CD4-positive, alpha-beta T cell (primary cell): ENCODE data around the gene PKHD1. TPM values are rescaled to one million over a fixed set of nuclear protein-coding genes. Genes with fewer than 3 reads are reported as not detected.
"Not testable (repeated sequence)": the region's sequence is repeated elsewhere in the genome, so short reads cannot be mapped to it uniquely, and the experiment has no call there.

Source experiments
- ATAC-seq: fragments of 200-7000 bp; cut with Tn5 transposase; one replicate; pipeline ENCODE4 v1.10.0; 2022; ENCODE audit warnings: mild to moderate bottlenecking; ENCODE audit not compliant: poor library complexity
- CTCF ChIA-PET: fragments of 350-600 bp; sonication (Branson Sonifier 250); formaldehyde crosslinking; loops from one replicate; lab custom pipeline; 2021; ENCODE audit warnings: antibody characterized with exemption, inconsistent platforms; lab: Charles Lee
- POLR2A ChIA-PET: fragments of 350-600 bp; sonication (Branson Sonifier 250); formaldehyde crosslinking; loops from one replicate; lab custom pipeline; 2021; ENCODE audit warnings: antibody characterized with exemption, inconsistent platforms; lab: Charles Lee
- DNase-seq, 14 experiments: peaks; one replicate each; pipeline ENCODE4 v3.0.0-alpha.2; 2013 to 2020; ENCODE audit warnings: mixed read lengths in 2 of 14
- H3K27ac ChIP-seq, 2 donors: one replicate each; pipeline versions ENCODE4 v1.5.1 to v1.7.0; 2013; ENCODE audit warnings: low read length in 2 of 2, low read depth in 1 of 2, mild to moderate bottlenecking in 1 of 2
- H3K27me3 ChIP-seq, 2 experiments: 1 replicate in 1 of 2; 2 replicates in 1 of 2; pipeline versions ENCODE4 v1.6.1 to v1.7.0; 2013; ENCODE audit warnings: low read length in 2 of 2, control low read depth in 1 of 2, mild to moderate bottlenecking in 1 of 2, moderate library complexity in 1 of 2; ENCODE audit not compliant: insufficient read depth in 2 of 2, control insufficient read depth in 1 of 2
- H3K36me3 ChIP-seq: one replicate; pipeline ENCODE4 v1.6.1; 2013; ENCODE audit warnings: low read length, control low read depth; ENCODE audit not compliant: insufficient read depth
- H3K4me1 ChIP-seq: one replicate; pipeline ENCODE4 v1.6.1; 2013; ENCODE audit warnings: low read length, control low read depth; ENCODE audit not compliant: insufficient read depth
- H3K4me3 ChIP-seq: one replicate; pipeline ENCODE4 v1.5.1; 2013; ENCODE audit warnings: mild to moderate bottlenecking, low read length, moderate library complexity
- H3K9me3 ChIP-seq, 2 experiments: 1 replicate in 1 of 2; 2 replicates in 1 of 2; pipeline versions ENCODE4 v1.6.1 to v1.7.0; 2013; ENCODE audit warnings: low read length in 2 of 2, mild to moderate bottlenecking in 2 of 2, control low read depth in 1 of 2, moderate library complexity in 1 of 2; ENCODE audit not compliant: control insufficient read depth in 1 of 2, insufficient read depth in 1 of 2
- H3K27ac Mint-ChIP-seq: one replicate; pipeline ENCODE4 v1.8.0; 2020; ENCODE audit warnings: mixed read lengths
- H3K27me3 Mint-ChIP-seq: one replicate; pipeline ENCODE4 v1.8.0; 2021; ENCODE audit warnings: mixed read lengths
- H3K36me3 Mint-ChIP-seq: one replicate; pipeline ENCODE4 v1.8.0; 2021; ENCODE audit warnings: low read depth, mixed read lengths
- H3K4me1 Mint-ChIP-seq: one replicate; pipeline ENCODE4 v1.8.0; 2021; ENCODE audit warnings: low read depth, mixed read lengths
- H3K4me3 Mint-ChIP-seq: one replicate; pipeline ENCODE4 v1.8.0; 2020; ENCODE audit warnings: mild to moderate bottlenecking, mixed read lengths
- H3K9me3 Mint-ChIP-seq: one replicate; pipeline ENCODE4 v1.8.0; 2020; ENCODE audit warnings: mixed read lengths
- intact Hi-C, 2 experiments: fragments of 100-400 bp; cut with DNase I in 1 of 2; cut with micrococcal nuclease in 1 of 2; formaldehyde crosslinking; loops; one replicate each; pipeline versions ENCODE4 v1.15.1 to v1.9.0; 2023 to 2025; cut with DNase I, micrococcal nuclease
- total RNA-seq, 174 experiments: library from RNA in 2 of 174; stranded (reverse) in 2 of 174; gene quantifications; one replicate each; pipeline ENCODE4 v1.2.3 and lab custom pipeline; 2021 to 2026
- TF ChIP-seq, protein P1 (sequence below): fragments of 200-600 bp; IDR thresholded peaks from one replicate; pipeline ENCODE4 v1.8.0; 2022; ENCODE audit warnings: antibody characterized with exemption, mild to moderate bottlenecking

PKHD1 gene
- total RNA-seq, 2 experiments from 2014 or later, result 0.03 TPM; not detected in 1

DNA sequence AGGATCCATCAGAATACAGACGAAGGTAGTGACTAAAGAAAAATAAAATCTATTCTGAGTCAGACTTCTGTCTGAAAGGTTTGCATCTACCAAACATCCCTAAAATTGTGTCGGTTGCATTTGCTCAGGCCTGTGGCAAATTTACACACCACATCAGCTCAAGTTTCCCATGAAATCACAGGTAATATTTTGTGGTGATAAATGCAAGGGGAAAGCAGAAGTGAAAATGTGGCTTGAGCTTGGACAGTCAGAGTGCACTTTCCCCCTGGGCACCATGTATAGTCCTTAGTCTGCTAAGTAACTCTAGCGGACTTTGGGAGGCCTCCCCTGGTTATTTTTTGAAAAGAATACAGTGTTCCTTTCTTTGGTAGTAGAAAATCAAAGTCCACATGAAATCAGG, 159.1 kb downstream of the PKHD1 start:
- H3K4me1 ChIP-seq, result no peaks in the 10 kb centered on the region
- POLR2A ChIA-PET, result no interaction called here
- Mint-ChIP-seq H3K4me3 (no peak overlapping the region), H3K27me3 (peaks cover 20% of the 10 kb centered on the region), H3K9me3 (no peaks in the 10 kb centered on the region), H3K4me1 (no peaks in the 10 kb centered on the region), H3K27ac (no peak overlapping the region), H3K36me3 (no peaks in the 10 kb centered on the region)
- peaks cover 0 to 3% of the 10 kb centered on the region in 2 experiments for H3K27me3 ChIP-seq
- CTCF ChIA-PET, result no interaction called here
- no peaks in the 10 kb centered on the region for H3K9me3 ChIP-seq
- H3K36me3 ChIP-seq, result no peaks in the 10 kb centered on the region
- H3K27ac ChIP-seq, result no peak overlapping the region
- DNase-seq, result no peak
- ATAC-seq, result no peak
- intact Hi-C loops, result no loop called here
- TF ChIP-seq, protein P1, sequence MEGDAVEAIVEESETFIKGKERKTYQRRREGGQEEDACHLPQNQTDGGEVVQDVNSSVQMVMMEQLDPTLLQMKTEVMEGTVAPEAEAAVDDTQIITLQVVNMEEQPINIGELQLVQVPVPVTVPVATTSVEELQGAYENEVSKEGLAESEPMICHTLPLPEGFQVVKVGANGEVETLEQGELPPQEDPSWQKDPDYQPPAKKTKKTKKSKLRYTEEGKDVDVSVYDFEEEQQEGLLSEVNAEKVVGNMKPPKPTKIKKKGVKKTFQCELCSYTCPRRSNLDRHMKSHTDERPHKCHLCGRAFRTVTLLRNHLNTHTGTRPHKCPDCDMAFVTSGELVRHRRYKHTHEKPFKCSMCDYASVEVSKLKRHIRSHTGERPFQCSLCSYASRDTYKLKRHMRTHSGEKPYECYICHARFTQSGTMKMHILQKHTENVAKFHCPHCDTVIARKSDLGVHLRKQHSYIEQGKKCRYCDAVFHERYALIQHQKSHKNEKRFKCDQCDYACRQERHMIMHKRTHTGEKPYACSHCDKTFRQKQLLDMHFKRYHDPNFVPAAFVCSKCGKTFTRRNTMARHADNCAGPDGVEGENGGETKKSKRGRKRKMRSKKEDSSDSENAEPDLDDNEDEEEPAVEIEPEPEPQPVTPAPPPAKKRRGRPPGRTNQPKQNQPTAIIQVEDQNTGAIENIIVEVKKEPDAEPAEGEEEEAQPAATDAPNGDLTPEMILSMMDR, result no peak
- no peak overlapping the region for H3K4me3 ChIP-seq

DNA sequence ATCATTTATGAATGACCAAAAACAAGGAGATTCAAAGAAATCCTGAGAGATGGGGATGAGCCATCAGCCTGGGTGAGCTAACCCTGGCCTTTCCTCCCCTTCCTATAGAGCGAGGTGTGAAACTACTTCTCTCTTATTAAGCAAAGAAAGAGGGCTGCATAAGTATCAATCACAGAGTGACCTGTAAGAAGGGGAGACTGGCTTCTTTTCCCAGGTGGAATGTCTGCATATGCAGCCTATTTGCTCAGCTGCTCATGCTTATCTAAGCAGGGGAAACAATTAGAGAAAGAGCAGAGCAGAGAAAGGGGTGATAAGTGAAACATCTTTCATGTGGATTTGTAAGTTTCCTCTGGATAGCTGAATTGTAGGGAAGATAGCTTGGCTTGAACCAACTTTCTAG, 160.0 kb downstream of the PKHD1 start:
- H3K4me1 ChIP-seq, result no peaks in the 10 kb centered on the region
- no peaks in the 10 kb centered on the region for H3K4me1 Mint-ChIP-seq
- H3K36me3 Mint-ChIP-seq, result no peaks in the 10 kb centered on the region
- no peak for ATAC-seq
- no peak for DNase-seq
- intact Hi-C loops, result no loop called here
- H3K4me3 ChIP-seq, result no peak overlapping the region
- H3K27me3 ChIP-seq, result peaks cover 0 to 3% of the 10 kb centered on the region in 2 experiments
- no peaks in the 10 kb centered on the region for H3K9me3 Mint-ChIP-seq
- CTCF ChIA-PET, result no interaction called here
- no peak overlapping the region for H3K27ac Mint-ChIP-seq
- peaks cover 20% of the 10 kb centered on the region for H3K27me3 Mint-ChIP-seq
- H3K4me3 Mint-ChIP-seq, result no peak overlapping the region
- no peak overlapping the region for H3K27ac ChIP-seq
- H3K36me3 ChIP-seq, result no peaks in the 10 kb centered on the region
- POLR2A ChIA-PET, result no interaction called here
- peaks cover 4 to 6% of the 10 kb centered on the region in 2 experiments for H3K9me3 ChIP-seq
- TF ChIP-seq, protein P1, result no peak

DNA sequence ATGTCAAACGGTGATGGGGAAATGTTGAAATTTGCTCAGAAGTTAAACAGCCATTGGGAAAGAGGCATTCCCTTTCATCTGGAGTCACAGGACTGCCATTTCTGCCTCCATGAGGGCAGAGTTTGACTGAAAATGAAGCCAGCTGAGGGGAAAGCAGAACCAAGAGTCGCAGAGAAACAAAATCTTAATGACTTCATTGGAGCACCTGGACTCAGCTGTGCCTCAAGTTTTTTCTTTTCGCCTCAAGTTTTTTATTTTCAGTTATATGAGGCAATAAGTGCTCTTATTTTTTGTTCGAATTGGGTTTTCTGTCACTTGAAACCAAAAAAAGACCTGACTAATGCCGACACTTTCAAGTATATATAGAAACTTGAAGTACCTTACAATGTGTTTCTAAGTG, 161.3 kb downstream of the PKHD1 start:
- Histone ChIP-seq H3K36me3 (no peaks in the 10 kb centered on the region), H3K27me3 (peaks cover 0 to 3% of the 10 kb centered on the region in 2 experiments), H3K27ac (no peak overlapping the region), H3K4me1 (no peaks in the 10 kb centered on the region), H3K9me3 (peaks cover 6% of the 10 kb centered on the region in 2 experiments), H3K4me3 (no peak overlapping the region)
- peaks cover 12% of the 10 kb centered on the region for H3K27me3 Mint-ChIP-seq
- no peak overlapping the region for H3K27ac Mint-ChIP-seq
- no peaks in the 10 kb centered on the region for H3K36me3 Mint-ChIP-seq
- intact Hi-C loops, result no loop called here
- ATAC-seq (no peak), DNase-seq (no peak)
- POLR2A ChIA-PET, result no interaction called here
- H3K4me1 Mint-ChIP-seq, result no peaks in the 10 kb centered on the region
- TF ChIP-seq, protein P1, result no peak
- no peak overlapping the region for H3K4me3 Mint-ChIP-seq
- H3K9me3 Mint-ChIP-seq, result peaks cover 4% of the 10 kb centered on the region
- CTCF ChIA-PET, result no interaction called here

DNA sequence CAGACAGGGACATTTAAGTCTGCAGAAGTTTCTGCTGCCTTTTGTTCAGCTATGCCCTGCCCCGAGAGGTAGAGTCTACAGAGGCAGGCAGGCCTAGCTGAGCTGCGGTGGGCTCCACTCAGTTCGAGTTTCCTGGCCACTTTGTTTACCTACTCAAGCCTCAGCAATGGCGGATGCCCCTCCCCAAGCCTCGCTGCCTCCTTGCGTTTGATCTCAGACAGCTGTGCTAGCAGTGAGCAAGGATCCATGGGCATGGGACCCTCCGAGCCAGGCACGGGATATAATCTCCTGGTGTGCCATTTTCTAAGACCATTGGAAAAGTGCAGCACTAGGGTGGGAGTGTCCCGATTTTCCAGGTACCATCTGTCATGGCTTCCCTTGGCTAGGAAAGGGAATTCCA, 164.9 kb downstream of the PKHD1 start:
- CTCF ChIA-PET, DNase-seq, H3K4me3 Mint-ChIP-seq, ATAC-seq, H3K9me3 Mint-ChIP-seq, H3K4me1 Mint-ChIP-seq, H3K27ac ChIP-seq, H3K4me3 ChIP-seq, H3K27ac Mint-ChIP-seq, intact Hi-C loops, H3K27me3 ChIP-seq, H3K36me3 ChIP-seq, H3K36me3 Mint-ChIP-seq, H3K4me1 ChIP-seq, POLR2A ChIA-PET, H3K9me3 ChIP-seq: not testable (repeated sequence)
- peaks cover 12% of the 10 kb centered on the region for H3K27me3 Mint-ChIP-seq

DNA sequence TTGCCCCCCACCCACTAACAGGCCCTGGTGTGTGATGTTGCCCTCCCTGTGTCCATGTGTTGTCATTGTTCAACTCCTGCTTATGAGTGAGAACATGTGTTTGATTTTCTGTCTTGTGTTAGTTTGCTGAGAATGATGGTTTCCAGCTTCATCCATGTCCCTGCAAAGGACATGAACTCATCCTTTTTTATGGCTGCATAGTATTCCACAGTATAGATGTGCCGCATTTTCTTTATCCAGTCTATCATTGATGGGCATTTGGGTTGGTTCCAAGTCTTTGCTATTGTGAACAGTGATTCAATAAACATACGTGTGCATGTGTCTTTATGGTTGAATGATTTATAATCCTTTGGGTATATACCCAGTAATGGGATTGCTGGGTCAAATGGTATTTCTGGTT, 169.1 kb downstream of the PKHD1 start:
- POLR2A ChIA-PET, CTCF ChIA-PET, H3K4me3 Mint-ChIP-seq, intact Hi-C loops, H3K36me3 ChIP-seq, DNase-seq, H3K9me3 ChIP-seq, H3K27ac ChIP-seq, H3K9me3 Mint-ChIP-seq, H3K27me3 ChIP-seq, H3K27ac Mint-ChIP-seq, H3K4me1 ChIP-seq, H3K27me3 Mint-ChIP-seq, H3K4me1 Mint-ChIP-seq, H3K4me3 ChIP-seq, H3K36me3 Mint-ChIP-seq, ATAC-seq: not testable (repeated sequence)
